ENCODE data around the gene CAVIN3.

Gene CAVIN3

DNA sequence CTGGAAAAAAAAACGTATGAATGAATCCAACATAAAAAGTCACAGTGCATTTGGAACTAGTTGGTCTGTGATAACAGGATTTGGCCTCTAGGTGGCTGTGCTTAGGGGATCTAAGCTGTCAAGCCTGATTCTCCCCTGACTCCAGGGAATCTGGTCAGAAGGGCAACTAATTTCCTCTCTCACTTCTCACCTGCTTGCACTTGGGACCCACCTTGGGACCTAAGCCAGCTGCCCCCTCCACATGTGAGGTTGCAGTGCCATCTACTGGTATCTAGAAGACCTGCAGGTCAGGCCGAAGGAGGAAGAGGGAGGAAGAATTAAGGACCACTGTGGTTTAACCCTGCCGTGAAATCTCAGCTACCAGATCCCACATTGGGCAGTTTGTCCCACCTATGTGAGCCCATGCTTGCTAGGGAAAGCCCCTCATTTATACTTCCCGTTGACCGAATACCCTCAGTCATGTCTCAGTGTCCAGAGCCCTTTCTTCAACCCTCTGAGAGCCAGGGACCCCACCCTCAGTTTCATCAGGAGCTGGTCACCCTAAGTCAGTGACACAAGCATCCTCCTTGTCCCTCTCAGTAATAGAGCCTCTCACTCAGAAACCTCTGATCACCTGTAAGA is 33.2 kb upstream of the CAVIN3 start:
- H3K9ac ChIP-seq (ENCODE audit: low read length in 5 of 5) = no peak overlapping the region
- no peaks in the 10 kb centered on the region for H3K27me3 ChIP-seq (ENCODE audit: control insufficient read depth in 5 of 5, insufficient read depth in 4 of 5, low read length in 5 of 5)
- H3K4me1 ChIP-seq (ENCODE audit: control insufficient read depth in 5 of 5, insufficient read depth in 5 of 5, low read length in 5 of 5) = peaks cover 0 to 5% (median 0%) of the 10 kb centered on the region in 5 donors
- H3K27ac ChIP-seq (ENCODE audit: low read depth, low read length) = no peak overlapping the region
- H3K4me3 ChIP-seq (ENCODE audit: low read depth in 1 of 5, low read length in 5 of 5) = no peak overlapping the region
- H3K36me3 ChIP-seq (ENCODE audit: control insufficient read depth in 5 of 5, insufficient read depth in 5 of 5, low read length in 5 of 5) = no peaks in the 10 kb centered on the region
- no peaks in the 10 kb centered on the region for H3K9me3 ChIP-seq (ENCODE audit: control insufficient read depth in 5 of 5, low read length in 5 of 5)

DNA sequence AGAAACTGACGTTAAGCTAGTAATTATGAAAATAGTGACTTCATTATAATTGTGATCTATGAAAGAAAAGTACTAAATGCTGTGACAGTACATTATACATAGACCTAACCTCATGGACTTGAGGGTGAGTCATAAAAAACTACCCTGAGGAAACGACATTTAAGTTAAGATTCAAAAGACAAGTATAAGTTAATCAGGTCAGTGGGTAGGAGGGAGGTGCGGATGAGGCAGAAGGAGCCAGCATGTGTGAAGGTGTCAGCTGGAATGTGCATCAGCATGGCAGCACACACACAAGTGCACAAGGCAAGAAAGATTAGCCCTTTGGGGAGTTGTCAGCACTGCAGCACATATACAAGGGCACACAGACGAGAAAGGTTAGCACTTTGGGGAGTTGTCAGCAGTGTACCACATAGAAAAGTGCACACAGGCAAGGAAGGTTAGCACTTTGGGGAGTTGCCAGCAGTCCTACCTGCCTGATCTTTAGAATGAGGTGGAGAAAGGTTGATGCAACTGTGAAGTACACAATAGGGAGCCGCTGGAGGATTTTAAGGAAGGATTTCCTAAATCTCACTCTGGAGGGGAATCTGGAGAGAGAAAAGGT is 31.6 kb upstream of the CAVIN3 start:
- peaks cover 0 to 5% (median 0%) of the 10 kb centered on the region in 5 donors for H3K4me1 ChIP-seq (ENCODE audit: control insufficient read depth in 5 of 5, insufficient read depth in 5 of 5, low read length in 5 of 5)
- H3K27me3 ChIP-seq (ENCODE audit: control insufficient read depth in 5 of 5, insufficient read depth in 4 of 5, low read length in 5 of 5) = no peaks in the 10 kb centered on the region
- H3K9me3 ChIP-seq (ENCODE audit: control insufficient read depth in 5 of 5, low read length in 5 of 5) = no peaks in the 10 kb centered on the region
- H3K4me3 ChIP-seq (ENCODE audit: low read depth in 1 of 5, low read length in 5 of 5) = no peak overlapping the region
- H3K27ac ChIP-seq (ENCODE audit: low read depth, low read length) = no peak overlapping the region
- no peak overlapping the region for H3K9ac ChIP-seq (ENCODE audit: low read length in 5 of 5)
- H3K36me3 ChIP-seq (ENCODE audit: control insufficient read depth in 5 of 5, insufficient read depth in 5 of 5, low read length in 5 of 5) = no peaks in the 10 kb centered on the region

DNA sequence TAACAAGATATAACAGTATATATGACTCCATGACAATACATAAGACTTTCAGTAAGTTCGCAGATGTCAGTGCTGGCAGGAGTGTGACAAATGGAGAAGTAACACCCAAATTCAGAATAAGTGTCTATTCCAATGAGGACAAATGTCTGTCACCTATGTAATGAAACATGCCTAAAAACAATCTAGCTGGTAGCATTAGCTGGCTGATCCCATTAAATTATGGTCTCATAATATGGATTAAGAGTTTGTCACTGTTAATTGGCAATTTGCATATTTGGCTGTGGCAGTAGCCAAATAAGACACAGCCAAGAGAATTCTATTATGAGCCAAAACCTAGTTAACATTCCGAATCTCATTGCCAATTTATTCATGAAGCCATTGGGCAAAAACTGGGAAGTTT is 30.2 kb upstream of the CAVIN3 start:
- H3K9me3 ChIP-seq (ENCODE audit: control insufficient read depth in 5 of 5, low read length in 5 of 5) = no peaks in the 10 kb centered on the region
- no peak overlapping the region for H3K9ac ChIP-seq (ENCODE audit: low read length in 5 of 5)
- H3K4me1 ChIP-seq (ENCODE audit: control insufficient read depth in 5 of 5, insufficient read depth in 5 of 5, low read length in 5 of 5) = peaks cover 0 to 5% (median 0%) of the 10 kb centered on the region in 5 donors
- H3K27me3 ChIP-seq (ENCODE audit: control insufficient read depth in 5 of 5, insufficient read depth in 4 of 5, low read length in 5 of 5) = no peaks in the 10 kb centered on the region
- no peaks in the 10 kb centered on the region for H3K36me3 ChIP-seq (ENCODE audit: control insufficient read depth in 5 of 5, insufficient read depth in 5 of 5, low read length in 5 of 5)
- H3K27ac ChIP-seq (ENCODE audit: low read depth, low read length) = no peak overlapping the region
- no peak overlapping the region for H3K4me3 ChIP-seq (ENCODE audit: low read depth in 1 of 5, low read length in 5 of 5)

DNA sequence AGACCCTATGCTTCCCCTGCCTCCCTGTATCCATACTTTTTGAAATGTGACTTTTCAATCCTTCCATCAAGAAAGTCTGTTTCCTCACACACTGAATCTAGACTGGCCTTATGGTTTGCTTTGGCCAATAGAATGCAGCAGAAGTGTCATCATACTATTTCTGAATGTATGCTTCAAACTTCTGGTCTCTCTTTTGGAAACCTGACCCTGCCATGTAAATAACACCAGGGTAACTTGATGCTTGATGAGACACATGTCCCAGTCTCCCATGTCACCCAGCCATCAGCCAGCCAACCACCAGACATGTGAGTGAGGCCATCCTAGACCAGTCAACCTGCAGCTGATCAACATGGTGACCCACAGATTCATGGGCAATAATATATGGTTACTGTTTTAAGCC is 29.7 kb upstream of the CAVIN3 start:
- Histone ChIP-seq H3K27ac (ENCODE audit: low read depth, low read length) (no peak overlapping the region), H3K9ac (ENCODE audit: low read length in 5 of 5) (no peak overlapping the region), H3K9me3 (ENCODE audit: control insufficient read depth in 5 of 5, low read length in 5 of 5) (no peaks in the 10 kb centered on the region), H3K36me3 (ENCODE audit: control insufficient read depth in 5 of 5, insufficient read depth in 5 of 5, low read length in 5 of 5) (no peaks in the 10 kb centered on the region), H3K4me3 (ENCODE audit: low read depth in 1 of 5, low read length in 5 of 5) (no peak overlapping the region), H3K27me3 (ENCODE audit: control insufficient read depth in 5 of 5, insufficient read depth in 4 of 5, low read length in 5 of 5) (no peaks in the 10 kb centered on the region), H3K4me1 (ENCODE audit: control insufficient read depth in 5 of 5, insufficient read depth in 5 of 5, low read length in 5 of 5) (peaks cover 0 to 5% (median 0%) of the 10 kb centered on the region in 5 donors)

DNA sequence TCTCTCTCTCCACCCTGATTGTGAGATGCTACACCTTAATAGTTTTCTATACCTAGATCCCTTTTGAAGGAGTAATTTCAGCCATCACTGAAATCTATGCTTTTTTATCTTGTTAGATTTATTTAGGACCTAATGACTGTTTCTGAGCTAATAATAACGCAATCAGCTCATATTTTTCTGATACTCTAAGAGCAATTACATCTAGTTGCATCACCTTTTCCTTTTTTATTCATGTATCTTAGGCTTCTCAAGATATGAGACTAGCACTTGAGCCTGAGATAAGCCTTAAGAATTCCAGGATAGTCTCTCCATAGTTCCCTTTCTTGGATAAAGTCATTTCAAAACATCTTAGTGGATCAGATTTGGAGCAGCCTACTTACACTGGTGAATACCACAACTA is 25.1 kb upstream of the CAVIN3 start:
- H3K27ac ChIP-seq (ENCODE audit: low read depth, low read length) = no peak overlapping the region
- no peaks in the 10 kb centered on the region for H3K27me3 ChIP-seq (ENCODE audit: control insufficient read depth in 5 of 5, insufficient read depth in 4 of 5, low read length in 5 of 5)
- no peaks in the 10 kb centered on the region for H3K4me1 ChIP-seq (ENCODE audit: control insufficient read depth in 5 of 5, insufficient read depth in 5 of 5, low read length in 5 of 5)
- H3K4me3 ChIP-seq (ENCODE audit: low read depth in 1 of 5, low read length in 5 of 5) = no peak overlapping the region
- H3K36me3 ChIP-seq (ENCODE audit: control insufficient read depth in 5 of 5, insufficient read depth in 5 of 5, low read length in 5 of 5) = no peaks in the 10 kb centered on the region
- H3K9me3 ChIP-seq (ENCODE audit: control insufficient read depth in 5 of 5, low read length in 5 of 5) = no peaks in the 10 kb centered on the region
- no peak overlapping the region for H3K9ac ChIP-seq (ENCODE audit: low read length in 5 of 5)

DNA sequence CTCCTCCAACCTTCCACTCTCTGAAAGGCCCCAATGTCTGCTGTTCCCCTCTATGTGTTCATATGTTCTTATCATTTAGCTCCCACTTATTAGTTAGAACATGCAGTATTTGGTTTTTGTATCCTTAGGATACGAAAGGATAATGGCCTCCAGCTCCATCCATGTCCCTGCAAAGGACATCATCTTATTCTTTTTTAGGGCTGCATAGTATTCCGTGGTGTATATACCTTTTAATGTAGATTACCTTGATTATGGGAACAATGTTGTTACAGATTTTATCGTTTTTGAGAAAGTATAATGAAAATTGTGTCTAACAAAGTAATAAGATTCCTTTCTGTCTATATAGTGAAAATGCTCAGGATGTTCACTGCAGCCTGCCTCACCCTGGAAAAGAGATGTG is 16.0 kb upstream of the CAVIN3 start:
- Histone ChIP-seq H3K4me1 (ENCODE audit: control insufficient read depth in 5 of 5, insufficient read depth in 5 of 5, low read length in 5 of 5) (peaks cover 0 to 13% (median 10%) of the 10 kb centered on the region in 5 donors), H3K9ac (ENCODE audit: low read length in 5 of 5) (no peak overlapping the region), H3K36me3 (ENCODE audit: control insufficient read depth in 5 of 5, insufficient read depth in 5 of 5, low read length in 5 of 5) (no peaks in the 10 kb centered on the region), H3K27me3 (ENCODE audit: control insufficient read depth in 5 of 5, insufficient read depth in 4 of 5, low read length in 5 of 5) (no peaks in the 10 kb centered on the region), H3K27ac (ENCODE audit: low read depth, low read length) (no peak overlapping the region), H3K4me3 (ENCODE audit: low read depth in 1 of 5, low read length in 5 of 5) (no peak overlapping the region), H3K9me3 (ENCODE audit: control insufficient read depth in 5 of 5, low read length in 5 of 5) (no peaks in the 10 kb centered on the region)

DNA sequence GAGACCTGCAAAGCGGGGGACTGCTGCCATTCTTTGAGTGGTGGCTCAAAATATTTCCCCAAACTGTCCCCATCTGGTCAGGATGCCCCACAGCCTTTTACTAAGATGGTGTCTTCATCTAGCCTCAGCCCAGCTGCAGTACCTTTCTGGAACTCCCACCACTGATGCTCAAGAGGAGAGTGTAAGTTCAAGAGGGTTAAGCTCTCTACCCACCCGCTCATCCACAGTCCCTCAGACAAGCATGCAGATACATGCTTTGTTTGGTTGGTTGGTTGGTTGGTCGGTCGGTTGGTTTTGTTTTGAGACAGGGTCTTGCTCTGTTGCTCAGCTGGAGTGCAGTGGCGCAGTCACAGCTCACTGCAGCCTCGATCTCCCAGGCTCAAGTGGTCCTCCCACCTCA is 14.5 kb upstream of the CAVIN3 start:
- Histone ChIP-seq H3K27me3 (ENCODE audit: control insufficient read depth in 5 of 5, insufficient read depth in 4 of 5, low read length in 5 of 5) (no peaks in the 10 kb centered on the region), H3K27ac (ENCODE audit: low read depth, low read length) (no peak overlapping the region), H3K4me1 (ENCODE audit: control insufficient read depth in 5 of 5, insufficient read depth in 5 of 5, low read length in 5 of 5) (peaks cover 0 to 13% (median 10%) of the 10 kb centered on the region in 5 donors), H3K9ac (ENCODE audit: low read length in 5 of 5) (no peak overlapping the region), H3K9me3 (ENCODE audit: control insufficient read depth in 5 of 5, low read length in 5 of 5) (no peaks in the 10 kb centered on the region), H3K4me3 (ENCODE audit: low read depth in 1 of 5, low read length in 5 of 5) (no peak overlapping the region), H3K36me3 (ENCODE audit: control insufficient read depth in 5 of 5, insufficient read depth in 5 of 5, low read length in 5 of 5) (no peaks in the 10 kb centered on the region)

DNA sequence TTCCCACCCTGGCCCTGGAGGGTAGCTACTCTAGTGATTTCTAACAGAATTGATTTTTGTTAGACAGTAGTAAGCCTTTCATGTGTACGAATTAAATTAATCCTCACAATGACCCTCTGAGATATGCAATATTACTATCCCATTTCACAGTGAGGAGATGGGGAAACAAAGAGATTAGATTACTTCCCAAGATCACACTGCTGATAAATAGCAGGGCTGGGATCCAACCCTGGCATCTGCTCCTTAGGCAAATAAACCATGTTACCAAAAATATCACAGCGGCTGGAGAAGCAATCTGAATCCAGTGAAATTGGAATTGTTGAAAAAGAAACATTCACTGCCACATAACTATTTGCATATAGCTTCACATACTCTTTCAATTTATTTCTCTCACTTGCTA is 12.8 kb upstream of the CAVIN3 start:
- no peaks in the 10 kb centered on the region for H3K27me3 ChIP-seq (ENCODE audit: control insufficient read depth in 5 of 5, insufficient read depth in 4 of 5, low read length in 5 of 5)
- H3K36me3 ChIP-seq (ENCODE audit: control insufficient read depth in 5 of 5, insufficient read depth in 5 of 5, low read length in 5 of 5) = no peaks in the 10 kb centered on the region
- no peaks in the 10 kb centered on the region for H3K9me3 ChIP-seq (ENCODE audit: control insufficient read depth in 5 of 5, low read length in 5 of 5)
- H3K4me3 ChIP-seq (ENCODE audit: low read depth in 1 of 5, low read length in 5 of 5) = peak overlapping the region in 1 of 5 donors; percentile 14
- no peak overlapping the region for H3K27ac ChIP-seq (ENCODE audit: low read depth, low read length)
- no peak overlapping the region for H3K9ac ChIP-seq (ENCODE audit: low read length in 5 of 5)
- H3K4me1 ChIP-seq (ENCODE audit: control insufficient read depth in 5 of 5, insufficient read depth in 5 of 5, low read length in 5 of 5) = peaks cover 0 to 14% (median 8%) of the 10 kb centered on the region in 5 donors

DNA sequence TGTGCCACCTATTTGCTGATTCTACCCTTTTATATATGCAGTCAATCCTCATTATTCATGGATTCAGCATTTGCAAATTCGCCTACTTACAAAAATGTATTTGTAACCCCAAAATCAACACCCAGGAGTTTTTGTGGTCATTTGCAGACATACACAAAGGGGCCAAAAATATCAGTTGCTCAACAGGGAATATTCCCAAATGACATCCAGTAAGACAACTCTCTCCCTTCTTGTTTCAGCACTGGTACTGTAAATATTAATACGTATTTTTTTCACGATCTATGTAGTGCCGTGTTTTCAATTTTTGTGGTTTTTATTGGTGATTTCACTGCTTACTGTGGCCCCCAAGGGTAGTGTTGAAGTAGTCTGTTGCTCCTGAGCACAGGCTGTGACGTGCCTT is 11.8 kb upstream of the CAVIN3 start:
- no peaks in the 10 kb centered on the region for H3K9me3 ChIP-seq (ENCODE audit: control insufficient read depth in 5 of 5, low read length in 5 of 5)
- H3K9ac ChIP-seq (ENCODE audit: low read length in 5 of 5) = no peak overlapping the region
- no peak overlapping the region for H3K27ac ChIP-seq (ENCODE audit: low read depth, low read length)
- H3K4me3 ChIP-seq (ENCODE audit: low read depth in 1 of 5, low read length in 5 of 5) = no peak overlapping the region
- no peaks in the 10 kb centered on the region for H3K36me3 ChIP-seq (ENCODE audit: control insufficient read depth in 5 of 5, insufficient read depth in 5 of 5, low read length in 5 of 5)
- H3K27me3 ChIP-seq (ENCODE audit: control insufficient read depth in 5 of 5, insufficient read depth in 4 of 5, low read length in 5 of 5) = no peaks in the 10 kb centered on the region
- peaks cover 0 to 21% (median 7%) of the 10 kb centered on the region in 5 donors for H3K4me1 ChIP-seq (ENCODE audit: control insufficient read depth in 5 of 5, insufficient read depth in 5 of 5, low read length in 5 of 5)

DNA sequence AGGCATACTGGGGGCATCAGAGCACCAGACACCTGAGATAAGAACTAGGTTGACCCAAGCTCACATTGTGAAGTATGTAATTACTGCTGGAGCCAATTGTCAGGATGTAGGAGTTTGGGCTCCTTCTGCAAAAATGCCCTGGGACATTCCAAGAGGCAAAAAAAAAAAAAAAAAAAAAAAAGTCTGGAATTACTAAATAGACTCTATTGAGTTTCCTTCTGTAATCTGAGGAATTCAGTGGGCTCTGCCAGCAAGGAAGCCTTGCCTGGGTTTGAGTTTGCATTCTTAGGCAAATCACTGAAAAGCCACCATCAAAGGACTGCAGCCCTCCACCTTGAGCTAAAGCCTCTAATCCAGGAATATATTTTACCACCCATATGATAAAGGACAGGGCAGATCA is 8.0 kb upstream of the CAVIN3 start:
- peaks cover 0 to 31% (median 3%) of the 10 kb centered on the region in 5 donors for H3K4me1 ChIP-seq (ENCODE audit: control insufficient read depth in 5 of 5, insufficient read depth in 5 of 5, low read length in 5 of 5)
- H3K9me3 ChIP-seq (ENCODE audit: control insufficient read depth in 5 of 5, low read length in 5 of 5) = no peaks in the 10 kb centered on the region
- no peaks in the 10 kb centered on the region for H3K36me3 ChIP-seq (ENCODE audit: control insufficient read depth in 5 of 5, insufficient read depth in 5 of 5, low read length in 5 of 5)
- H3K27me3 ChIP-seq (ENCODE audit: control insufficient read depth in 5 of 5, insufficient read depth in 4 of 5, low read length in 5 of 5) = no peaks in the 10 kb centered on the region
- no peak overlapping the region for H3K9ac ChIP-seq (ENCODE audit: low read length in 5 of 5)
- H3K27ac ChIP-seq (ENCODE audit: low read depth, low read length) = no peak overlapping the region
- no peak overlapping the region for H3K4me3 ChIP-seq (ENCODE audit: low read depth in 1 of 5, low read length in 5 of 5)
